Upper lobe of left lung (tissue), 6 donors: ENCODE results near the gene RFXANK. TPM values are rescaled to one million over a fixed set of nuclear protein-coding genes. Genes with fewer than 3 reads are reported as not detected.
A peak's percentile ranks its signal among the peaks of the same experiment; 100 is the strongest.

Source experiments
- ATAC-seq, 2 donors: fragments of 200-7000 bp; cut with Tn5 transposase; one replicate each; pipeline ENCODE4 v1.9.1; 2022; ENCODE audit warnings: mild to moderate bottlenecking in 2 of 2, moderate library complexity in 2 of 2; ENCODE audit not compliant: low FRiP score in 2 of 2
- DNase-seq, 2 donors: peaks; one replicate each; pipeline ENCODE4 v3.0.0-alpha.2; 2019 to 2020
- H3K27ac ChIP-seq, 4 donors: fragments of 200-600 bp; sonication (generic); one replicate each; pipeline ENCODE4 v1.5.1; 2016 to 2019
- H3K27me3 ChIP-seq, 4 donors: fragments of 200-600 bp; sonication (generic); one replicate each; pipeline ENCODE4 v1.5.1; 2017 to 2019
- H3K36me3 ChIP-seq, 4 donors: fragments of 200-600 bp; sonication (generic); one replicate each; pipeline ENCODE4 v1.5.1; 2016 to 2019
- H3K4me1 ChIP-seq, 4 donors: fragments of 200-600 bp; sonication (generic); one replicate each; pipeline ENCODE4 v1.5.1; 2018 to 2019
- H3K4me3 ChIP-seq, 4 donors: fragments of 200-600 bp; sonication (generic); one replicate each; pipeline ENCODE4 v1.5.1; 2017 to 2019; ENCODE audit warnings: mild to moderate bottlenecking in 2 of 4, moderate library complexity in 1 of 4
- H3K9me3 ChIP-seq, 4 donors: fragments of 200-600 bp; sonication (generic); one replicate each; pipeline ENCODE4 v1.5.1; 2018 to 2019
- EP300 ChIP-seq, 4 donors: sonication (generic); formaldehyde crosslinking; IDR thresholded peaks; one replicate each; pipeline ENCODE4 v1.5.1; 2017; ENCODE audit warnings: antibody characterized with exemption in 4 of 4, control low read depth in 2 of 4
- POLR2A ChIP-seq, 4 donors: fragments of 450-650 bp; IDR thresholded peaks; one replicate each; pipeline ENCODE4 v1.5.1; 2016 to 2017; ENCODE audit warnings: antibody characterized with exemption in 4 of 4, mild to moderate bottlenecking in 2 of 4
- POLR2AphosphoS5 ChIP-seq, 2 donors: sonication (generic); formaldehyde crosslinking; IDR thresholded peaks; one replicate each; pipeline ENCODE4 v1.5.1; 2017; ENCODE audit warnings: antibody characterized with exemption in 2 of 2
- WGBS, 2 donors: methylation state at CpG; one replicate each; pipeline ENCODE4 v1.1.5; 2017 to 2018; 5-methylcytosine and 5-hydroxymethylcytosine counted together
- total RNA-seq, 6 donors: library from RNA; depleted of rRNA in 4 of 6; stranded (reverse); fragments of >200 nt in 4 of 6; gene quantifications; one replicate each; pipeline versions ENCODE4 v1.1.0 to v1.2.1, GENCODE V29; 2016 to 2021
- TF ChIP-seq, protein P1 (sequence below), 6 experiments: fragments of 450-650 bp in 4 of 6; fragments of 200-600 bp in 2 of 6; sonication (generic) in 2 of 6; IDR thresholded peaks; one replicate each; pipeline ENCODE4 v1.5.1; 2016 to 2019; ENCODE audit warnings: antibody characterized with exemption in 6 of 6
- donor health status: DM: no; HTN: no; CAD: no; lungs with moderate emphysema.
- donor health status: DM: no; HTN: yes; CAD: no; lungs with severe emphysema.

The RFXANK gene
- total RNA-seq, 6 donors from 2014 or later: 39.1 to 79.7 (median 67.3) TPM

DNA sequence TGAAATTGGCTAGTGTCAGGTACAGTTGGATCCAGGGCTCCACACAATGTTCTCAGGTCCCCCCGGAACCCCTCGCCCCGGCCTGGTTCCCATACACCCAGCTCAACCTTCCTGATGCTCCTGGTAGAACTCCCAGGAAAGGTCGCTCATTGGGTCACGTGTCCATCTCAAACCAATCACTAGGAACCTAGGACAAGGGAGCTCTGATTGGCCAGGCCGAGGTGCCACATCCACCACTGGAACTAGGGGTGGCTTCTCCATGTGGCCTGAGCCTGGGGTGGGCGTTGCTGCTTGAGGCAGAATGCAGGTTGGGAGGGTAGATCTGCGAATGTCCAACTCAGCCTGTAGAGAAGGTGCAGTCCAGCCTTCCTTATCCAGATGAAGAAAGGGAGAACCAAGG, 15.1 kb upstream of the RFXANK start:
- Histone ChIP-seq H3K4me1 (peaks cover 0 to 7% (median 2%) of the 10 kb centered on the region in 4 donors), H3K27ac (no peak overlapping the region), H3K27me3 (no peaks in the 10 kb centered on the region), H3K9me3 (peaks cover 0 to 3% (median 0%) of the 10 kb centered on the region in 4 donors), H3K36me3 (peaks cover 6 to 56% (median 40%) of the 10 kb centered on the region in 4 donors), H3K4me3 (no peak overlapping the region)
- ATAC-seq (no peak), DNase-seq (no peak)
- no peak for TF ChIP-seq POLR2A (IDR thresholded peaks at IDR 0.05)
- no peak for TF ChIP-seq EP300 (IDR thresholded peaks at IDR 0.05)
- TF ChIP-seq, protein P1, sequence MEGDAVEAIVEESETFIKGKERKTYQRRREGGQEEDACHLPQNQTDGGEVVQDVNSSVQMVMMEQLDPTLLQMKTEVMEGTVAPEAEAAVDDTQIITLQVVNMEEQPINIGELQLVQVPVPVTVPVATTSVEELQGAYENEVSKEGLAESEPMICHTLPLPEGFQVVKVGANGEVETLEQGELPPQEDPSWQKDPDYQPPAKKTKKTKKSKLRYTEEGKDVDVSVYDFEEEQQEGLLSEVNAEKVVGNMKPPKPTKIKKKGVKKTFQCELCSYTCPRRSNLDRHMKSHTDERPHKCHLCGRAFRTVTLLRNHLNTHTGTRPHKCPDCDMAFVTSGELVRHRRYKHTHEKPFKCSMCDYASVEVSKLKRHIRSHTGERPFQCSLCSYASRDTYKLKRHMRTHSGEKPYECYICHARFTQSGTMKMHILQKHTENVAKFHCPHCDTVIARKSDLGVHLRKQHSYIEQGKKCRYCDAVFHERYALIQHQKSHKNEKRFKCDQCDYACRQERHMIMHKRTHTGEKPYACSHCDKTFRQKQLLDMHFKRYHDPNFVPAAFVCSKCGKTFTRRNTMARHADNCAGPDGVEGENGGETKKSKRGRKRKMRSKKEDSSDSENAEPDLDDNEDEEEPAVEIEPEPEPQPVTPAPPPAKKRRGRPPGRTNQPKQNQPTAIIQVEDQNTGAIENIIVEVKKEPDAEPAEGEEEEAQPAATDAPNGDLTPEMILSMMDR (IDR thresholded peaks at IDR 0.05): no peak
- TF ChIP-seq POLR2AphosphoS5 (IDR thresholded peaks at IDR 0.05): no peak
- 87 to 100% methylated on average over 3 to 8 of the region's 8 CpGs for WGBS, 2 donors

DNA sequence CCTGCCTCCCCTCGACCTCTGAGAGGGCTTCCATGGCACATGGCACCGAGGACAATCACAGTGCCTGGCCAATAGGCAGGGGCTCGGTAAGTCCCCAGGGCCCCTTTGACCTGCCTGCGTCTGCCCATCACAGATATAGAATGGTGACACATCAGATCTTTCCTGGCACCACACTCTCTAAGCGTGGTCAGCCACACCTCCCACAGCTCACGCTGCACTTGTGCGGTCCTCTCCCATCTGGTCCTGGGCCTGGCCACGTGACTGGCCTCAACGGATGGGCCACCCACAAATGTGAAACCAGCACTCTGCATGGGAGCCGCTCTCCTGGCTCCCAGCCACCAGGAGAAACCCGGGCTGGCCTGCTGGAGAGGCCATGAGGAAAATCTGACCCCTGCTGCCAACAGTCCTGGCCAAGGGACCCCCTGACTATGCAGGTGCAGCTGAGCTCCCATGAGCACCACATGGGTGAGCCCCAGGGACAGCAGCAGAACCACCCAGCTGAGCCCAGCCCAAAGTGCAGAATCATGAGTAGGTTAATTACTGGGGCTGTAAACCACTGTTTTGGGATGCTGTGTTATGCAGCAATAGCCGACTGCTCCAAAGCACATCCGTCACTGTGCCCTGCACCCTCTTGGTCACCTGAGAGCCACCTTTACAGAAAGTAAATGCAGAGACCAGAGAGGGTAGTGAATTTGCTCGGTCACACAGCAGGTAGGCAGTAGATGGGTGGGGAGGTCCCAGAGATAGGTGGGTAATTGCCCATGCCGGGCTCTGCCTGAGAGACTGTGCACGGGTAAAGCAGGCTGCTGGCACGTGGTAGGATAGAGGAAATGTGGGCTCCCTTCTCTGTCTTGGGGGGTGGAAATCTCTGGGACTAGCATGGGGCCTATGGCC, 12.3 kb upstream of the RFXANK start:
- peaks cover 13 to 72% (median 47%) of the 10 kb centered on the region in 4 donors for H3K36me3 ChIP-seq
- TF ChIP-seq, protein P1 (IDR thresholded peaks at IDR 0.05): no peak
- TF ChIP-seq POLR2AphosphoS5 (IDR thresholded peaks at IDR 0.05) (no peak), POLR2A (IDR thresholded peaks at IDR 0.05) (no peak), EP300 (IDR thresholded peaks at IDR 0.05) (no peak)
- WGBS, 2 donors: 88 to 97% methylated on average over 7 to 11 of the region's 17 CpGs

DNA sequence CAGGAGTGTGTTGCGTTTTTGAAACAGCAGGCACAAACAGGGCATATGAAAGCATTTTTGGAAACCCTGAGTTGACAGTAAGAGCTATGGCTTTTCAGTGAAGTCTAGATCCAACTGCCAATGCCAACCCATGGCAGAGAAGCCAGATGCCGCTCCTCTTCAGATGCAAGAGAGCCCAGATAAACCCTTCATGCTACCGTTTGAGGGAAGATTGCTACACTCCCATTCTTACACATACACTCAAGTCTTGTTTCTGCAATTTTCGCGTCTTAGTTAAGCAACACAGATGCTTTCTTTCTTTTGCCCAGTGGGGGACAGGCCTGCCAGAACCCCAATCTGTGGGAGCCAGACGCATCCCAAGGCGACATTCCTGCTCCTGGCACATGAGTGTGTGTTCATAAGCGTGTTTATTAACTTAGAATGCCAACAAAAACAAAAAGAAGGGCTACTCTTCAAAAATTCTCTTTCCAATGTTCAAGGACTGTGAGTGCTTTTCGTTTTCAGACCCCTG, 10.5 kb upstream of the RFXANK start:
- Histone ChIP-seq H3K4me3 (no peak overlapping the region), H3K27ac (peak overlapping the region in 2 of 4 donors; percentile 5 to 34), H3K27me3 (no peaks in the 10 kb centered on the region), H3K36me3 (peaks cover 13 to 74% (median 46%) of the 10 kb centered on the region in 4 donors), H3K4me1 (peaks cover 0 to 9% (median 0%) of the 10 kb centered on the region in 4 donors), H3K9me3 (peaks cover 0 to 3% (median 0%) of the 10 kb centered on the region in 4 donors)
- 83 to 88% methylated on average over 9 of the region's 9 CpGs for WGBS, 2 donors
- ATAC-seq: no peak
- no peak for TF ChIP-seq POLR2AphosphoS5 (IDR thresholded peaks at IDR 0.05)
- TF ChIP-seq, protein P1 (IDR thresholded peaks at IDR 0.05): no peak
- no peak for TF ChIP-seq EP300 (IDR thresholded peaks at IDR 0.05)
- TF ChIP-seq POLR2A (IDR thresholded peaks at IDR 0.05): no peak
- DNase-seq: no peak

More for the DNA sequence above, 12.3 kb upstream of the RFXANK start:
- peaks cover 0 to 4% (median 0%) of the 10 kb centered on the region in 4 donors for H3K4me1 ChIP-seq
- ATAC-seq (no peak), DNase-seq (no peak)
- peaks cover 0 to 3% (median 0%) of the 10 kb centered on the region in 4 donors for H3K9me3 ChIP-seq
- no peak overlapping the region for H3K27ac ChIP-seq
- H3K4me3 ChIP-seq: no peak overlapping the region
- H3K27me3 ChIP-seq: no peaks in the 10 kb centered on the region

DNA sequence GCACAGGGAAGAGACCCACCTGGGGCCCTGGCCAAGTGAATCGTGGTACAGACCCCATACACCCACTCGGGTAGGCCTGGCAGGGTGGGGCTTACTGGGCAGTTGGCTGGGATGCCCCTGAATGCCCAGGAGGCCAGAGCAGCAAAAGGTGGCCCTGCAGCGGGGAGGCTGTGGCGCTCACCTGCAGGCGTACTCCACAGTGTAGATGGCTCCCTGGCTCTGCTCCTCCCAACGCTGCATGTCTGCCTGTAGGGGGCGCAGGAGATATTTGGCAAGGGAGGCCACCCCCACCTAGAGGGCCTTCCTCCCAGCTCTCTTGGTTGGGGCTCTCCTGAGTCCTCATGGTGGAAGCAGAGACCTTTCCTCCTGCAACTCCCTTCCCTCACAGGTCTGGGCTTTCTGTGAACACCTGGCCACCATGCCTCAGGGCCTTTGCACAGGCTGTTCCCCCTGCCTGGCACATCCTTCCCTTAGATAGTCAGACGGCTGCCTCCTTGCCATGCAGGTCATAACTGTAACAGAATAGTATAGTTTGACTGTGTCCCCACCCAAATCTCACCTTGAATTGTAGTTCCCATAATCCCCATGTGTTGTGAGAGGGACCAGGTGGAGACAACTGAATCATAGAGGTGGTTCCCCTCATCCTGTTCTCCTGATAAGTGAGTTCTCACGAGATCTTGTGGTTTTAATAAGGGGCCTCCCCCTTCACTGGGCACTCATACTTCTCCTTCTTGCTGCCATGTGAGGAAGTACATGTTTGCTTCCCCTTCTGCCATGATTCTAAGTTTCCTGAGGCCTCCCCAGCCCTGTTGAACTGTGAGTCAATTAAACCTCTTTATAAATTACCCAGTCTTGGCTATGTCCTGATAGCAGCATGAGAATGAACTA, 6.0 kb upstream of the RFXANK start:
- Histone ChIP-seq H3K36me3 (peaks cover 10 to 42% (median 19%) of the 10 kb centered on the region in 4 donors), H3K27me3 (no peaks in the 10 kb centered on the region), H3K4me3 (no peak overlapping the region), H3K9me3 (no peaks in the 10 kb centered on the region), H3K4me1 (peaks cover 20 to 46% (median 21%) of the 10 kb centered on the region in 4 donors), H3K27ac (peak overlapping the region; percentile 43 to 84 (median 70))
- DNase-seq: peak in 1 of 2 donors; percentile 43
- ATAC-seq: peak; percentile 65 to 76
- no peak for TF ChIP-seq POLR2AphosphoS5 (IDR thresholded peaks at IDR 0.05)
- TF ChIP-seq, protein P1 (IDR thresholded peaks at IDR 0.05): peak; percentile 44 to 73 (median 50)
- no peak for TF ChIP-seq POLR2A (IDR thresholded peaks at IDR 0.05)
- TF ChIP-seq EP300 (IDR thresholded peaks at IDR 0.05): no peak
- WGBS, 2 donors: 63 to 69% methylated on average over 2 to 9 of the region's 9 CpGs
